ENCODE results near the gene MAP7D1.

The MAP7D1 gene

DNA sequence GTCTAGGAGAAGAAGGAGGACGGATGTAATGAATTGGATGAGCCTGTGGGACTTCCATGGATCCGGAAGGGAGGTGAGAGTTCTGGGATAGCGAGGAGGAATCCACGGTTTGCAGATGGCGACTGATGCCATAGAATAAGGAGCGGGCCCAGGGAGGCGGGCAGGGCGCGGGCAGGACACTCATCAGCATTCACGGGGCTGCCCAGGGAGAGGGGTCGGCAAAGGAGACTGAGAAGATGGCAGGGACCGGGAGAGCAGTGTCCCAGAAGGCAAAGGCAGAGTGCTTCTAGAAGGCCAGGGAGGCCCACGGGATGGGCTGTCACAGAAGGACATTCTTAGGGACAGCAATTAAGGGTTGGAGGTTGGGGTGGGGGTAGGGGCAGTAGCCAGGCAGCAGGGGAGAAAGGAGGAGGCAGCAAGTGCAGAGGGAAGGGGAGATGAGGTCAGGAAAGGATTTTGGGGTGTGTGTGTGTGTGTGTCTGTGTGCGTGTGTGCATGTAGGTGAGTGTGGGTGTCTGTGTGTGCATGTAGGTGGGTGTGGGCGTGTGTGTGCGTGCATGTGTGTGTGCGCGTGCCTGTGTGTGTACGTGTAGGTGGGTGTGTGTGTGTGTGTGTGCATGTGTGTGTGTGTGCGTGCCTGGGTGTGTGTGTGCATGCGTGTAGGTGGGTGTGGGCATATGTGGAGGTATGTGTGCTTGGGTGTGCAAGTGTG lies 29.8 kb upstream of the MAP7D1 start:
- H3K27ac ChIP-seq, result no peak overlapping the region
- DNase-seq (ENCODE audit: low read depth, low spot score), result no peak

DNA sequence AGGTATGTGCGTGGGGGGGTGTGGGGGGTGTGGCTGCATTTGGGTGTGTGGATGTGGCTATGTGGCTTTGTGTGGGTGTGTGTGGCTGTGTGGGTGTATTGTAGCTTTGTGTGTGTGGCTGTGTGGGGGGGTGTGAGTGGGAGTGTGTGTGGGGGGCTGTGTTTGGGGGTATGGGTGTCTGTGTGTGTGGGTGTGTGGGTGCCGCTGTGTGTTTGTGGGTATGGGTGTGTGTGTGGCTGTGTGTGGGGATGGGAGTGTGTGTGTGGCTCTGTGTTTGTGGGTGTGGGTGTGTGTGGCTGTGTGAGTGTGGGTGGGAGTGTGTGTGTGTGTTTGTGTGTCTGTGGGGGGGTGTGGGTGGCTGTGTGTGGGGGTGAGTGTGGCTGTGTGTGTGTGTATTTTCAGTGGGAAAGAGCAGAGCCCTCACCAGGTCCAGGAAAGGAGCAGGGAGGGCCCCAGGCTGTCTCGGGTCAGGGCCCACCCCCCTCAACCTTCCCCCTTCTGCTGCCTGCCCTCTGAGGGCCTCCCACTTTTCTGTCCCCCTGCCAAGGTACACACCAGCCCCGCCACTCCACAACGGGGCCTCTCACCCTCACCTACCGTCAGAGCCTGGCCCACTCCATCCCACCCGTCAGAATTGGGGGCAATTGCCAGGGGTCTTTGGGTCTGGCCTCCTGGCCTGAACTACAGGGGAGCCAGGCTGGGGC lies 29.0 kb upstream of the MAP7D1 start:
- H3K27ac ChIP-seq, result no peak overlapping the region
- DNase-seq (ENCODE audit: low read depth, low spot score), result no peak

DNA sequence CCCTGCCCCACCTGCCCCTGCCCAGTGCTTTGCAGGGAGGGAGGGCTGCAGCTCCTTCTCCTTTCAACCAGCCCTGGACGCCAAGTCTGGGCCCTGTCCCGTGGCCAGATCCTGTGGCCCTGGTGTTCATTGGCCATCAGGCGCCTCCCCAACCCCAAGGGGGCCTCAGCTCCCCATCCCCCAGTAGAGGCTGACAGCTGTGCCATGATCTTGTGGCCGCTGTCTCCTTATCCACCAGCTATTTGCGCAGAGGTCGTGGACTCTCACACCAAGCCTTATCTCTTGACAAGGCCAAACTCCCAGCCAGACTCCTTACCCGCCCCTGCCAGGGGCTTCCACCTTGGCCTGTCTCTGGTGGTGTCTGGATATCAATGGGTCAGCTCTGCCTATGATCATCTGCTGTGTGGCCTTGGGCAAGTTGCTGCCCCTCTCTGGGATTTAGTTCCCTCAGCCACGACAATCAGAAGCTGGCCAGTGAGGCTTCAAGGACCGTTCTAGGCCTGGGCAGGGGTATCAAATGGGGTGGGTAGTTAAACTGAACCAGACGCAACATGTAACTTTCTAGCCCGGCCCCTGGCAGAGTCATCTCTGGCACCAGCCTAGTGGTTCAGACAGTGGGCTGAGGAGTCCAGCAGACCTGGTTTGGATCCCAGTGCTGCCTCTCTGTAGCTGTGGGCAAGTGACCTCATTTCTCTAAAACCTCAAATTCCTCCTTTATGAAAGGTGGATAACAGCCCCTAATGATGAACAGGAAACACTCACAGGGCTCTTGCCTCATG lies 27.6 kb upstream of the MAP7D1 start:
- no peak overlapping the region for H3K27ac ChIP-seq
- no peak for DNase-seq (ENCODE audit: low read depth, low spot score)

DNA sequence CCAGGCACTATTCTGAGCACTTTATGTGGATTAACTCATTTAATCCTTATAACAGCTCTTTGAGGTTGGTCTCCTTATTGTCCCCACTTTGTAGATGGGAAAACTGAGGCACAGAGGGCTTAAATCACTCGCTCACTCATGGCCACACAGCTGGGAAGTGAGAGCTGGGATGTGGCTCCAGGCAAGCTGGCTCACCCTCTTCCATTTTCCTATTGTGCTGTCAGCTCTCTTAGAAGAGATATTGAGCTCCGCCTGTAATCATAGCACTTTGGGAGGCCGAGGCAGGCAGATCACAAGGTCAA lies 27.1 kb upstream of the MAP7D1 start:
- no peak for DNase-seq (ENCODE audit: low read depth, low spot score)
- no peak overlapping the region for H3K27ac ChIP-seq

DNA sequence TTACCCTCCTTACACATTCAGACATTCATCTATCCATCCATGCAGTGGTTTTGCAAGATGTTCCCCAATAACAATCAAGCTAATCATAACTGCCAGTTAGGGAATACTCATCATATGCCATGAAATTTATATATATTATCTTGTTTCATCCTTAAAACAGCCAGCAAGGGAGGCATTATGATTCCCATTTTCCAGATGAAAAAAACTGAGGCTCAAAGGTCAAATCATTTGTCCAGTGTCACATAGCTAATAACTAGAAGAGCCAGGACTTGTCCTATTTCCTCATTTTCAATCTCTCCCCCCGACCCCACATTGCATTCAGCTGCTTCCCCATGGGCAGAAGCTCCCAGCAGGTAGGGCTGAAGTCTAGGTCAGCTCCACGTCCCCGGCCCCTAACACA lies 23.9 kb upstream of the MAP7D1 start:
- no peak for DNase-seq (ENCODE audit: low read depth, low spot score)
- no peak overlapping the region for H3K27ac ChIP-seq

DNA sequence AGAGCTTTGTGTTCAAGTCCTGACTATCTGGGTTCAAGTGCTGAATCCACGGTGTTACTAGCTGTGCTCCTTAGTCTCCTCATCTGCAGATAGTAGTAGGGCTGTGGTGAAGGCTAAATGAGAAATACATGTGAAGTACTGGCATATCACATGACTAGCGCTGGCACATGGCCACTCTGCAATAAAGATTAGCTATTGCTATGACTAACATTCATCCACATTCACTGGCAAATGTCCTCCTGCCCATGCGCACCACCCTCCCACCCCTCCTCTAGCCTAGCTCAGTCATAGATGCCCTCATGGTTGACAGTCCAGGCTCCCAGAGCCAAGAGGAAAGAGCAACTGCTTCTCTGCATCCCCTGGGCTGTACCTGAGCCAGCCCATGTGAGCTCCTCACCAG lies 22.5 kb upstream of the MAP7D1 start:
- peak; percentile 78 for DNase-seq (ENCODE audit: low read depth, low spot score)
- H3K27ac ChIP-seq, result peak overlapping the region; percentile 98

DNA sequence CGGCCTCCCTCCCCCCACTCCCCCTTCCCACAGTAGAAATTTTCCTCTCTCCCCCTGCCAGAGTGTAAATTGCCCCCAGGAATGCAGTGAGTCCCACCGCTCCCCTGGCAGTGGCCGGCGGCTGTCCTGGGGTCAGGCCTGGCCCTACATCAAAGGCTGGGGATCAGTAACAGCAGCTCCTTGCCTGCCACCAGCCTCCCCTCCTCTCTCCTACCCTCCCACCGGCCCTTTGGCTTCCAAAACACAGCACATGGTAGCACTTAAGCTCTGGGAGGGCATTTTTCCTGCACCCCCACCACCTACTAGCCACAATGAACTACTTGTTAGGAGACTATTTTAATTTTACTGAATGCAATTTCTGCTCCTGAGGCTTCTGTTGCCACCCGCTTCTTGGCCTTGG lies 21.9 kb upstream of the MAP7D1 start:
- H3K27ac ChIP-seq, result peak overlapping the region; percentile 98
- no peak for DNase-seq (ENCODE audit: low read depth, low spot score)

DNA sequence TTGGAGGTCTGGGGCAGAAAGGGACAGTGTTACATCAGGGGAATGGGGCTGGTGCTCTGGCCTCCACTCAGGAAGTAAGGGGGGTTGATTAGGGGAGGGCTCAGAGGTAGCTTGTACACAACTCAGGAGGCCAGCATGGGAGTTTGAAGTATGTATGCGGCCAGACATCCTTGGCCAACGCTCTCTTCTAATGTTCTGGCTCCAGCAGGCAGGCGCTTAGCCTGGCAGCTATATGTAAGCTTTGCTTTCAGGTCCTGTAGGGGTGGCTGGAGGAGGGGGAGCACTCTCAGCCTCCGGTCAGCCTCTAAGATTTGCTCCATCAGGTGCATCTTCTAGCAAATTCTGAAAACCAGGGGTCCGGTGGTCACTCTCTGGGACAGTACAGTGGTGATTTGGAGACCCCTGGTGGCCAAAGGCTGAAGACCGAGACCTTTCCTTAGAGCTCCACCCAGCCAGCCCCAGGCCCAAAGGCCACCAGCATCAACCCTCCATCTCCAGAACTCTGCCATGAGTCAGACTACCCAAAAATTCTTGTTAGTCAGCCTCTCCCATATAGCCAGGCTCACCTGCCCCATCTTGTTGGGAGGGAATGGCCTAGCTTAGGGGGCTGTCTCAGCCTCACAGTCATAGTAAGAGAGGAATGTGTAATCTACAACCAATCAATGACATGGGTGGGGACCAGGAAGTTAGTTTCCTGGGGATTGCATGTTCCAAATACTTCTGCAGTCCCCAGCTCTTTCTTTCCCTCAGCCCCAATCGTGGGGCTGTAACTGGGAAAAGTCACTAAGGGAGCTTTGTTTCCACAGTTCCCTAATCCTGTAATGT lies 21.2 kb upstream of the MAP7D1 start:
- H3K27ac ChIP-seq, result peak overlapping the region; percentile 98

DNA sequence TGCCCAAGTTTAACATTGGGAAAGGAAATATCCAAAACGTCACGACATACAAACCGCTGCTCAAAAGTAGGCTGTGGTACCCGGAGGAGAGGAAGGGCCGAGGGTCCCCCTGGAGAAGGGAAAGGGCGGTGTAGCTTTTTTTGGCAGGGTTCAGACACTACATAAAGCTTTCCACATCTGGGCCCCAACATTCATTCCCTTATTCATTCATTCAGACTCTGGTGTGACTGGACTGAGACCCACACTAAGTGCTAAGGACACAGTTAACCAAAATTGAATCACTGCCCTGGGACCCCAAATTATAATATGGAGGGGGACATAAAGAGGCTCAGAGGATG lies 20.7 kb upstream of the MAP7D1 start:
- DNase-seq (ENCODE audit: low read depth, low spot score), result no peak
- peak overlapping the region; percentile 98 for H3K27ac ChIP-seq

More for the DNA sequence above, 21.2 kb upstream of the MAP7D1 start:
- DNase-seq (ENCODE audit: low read depth, low spot score), result peak; percentile 76

DNA sequence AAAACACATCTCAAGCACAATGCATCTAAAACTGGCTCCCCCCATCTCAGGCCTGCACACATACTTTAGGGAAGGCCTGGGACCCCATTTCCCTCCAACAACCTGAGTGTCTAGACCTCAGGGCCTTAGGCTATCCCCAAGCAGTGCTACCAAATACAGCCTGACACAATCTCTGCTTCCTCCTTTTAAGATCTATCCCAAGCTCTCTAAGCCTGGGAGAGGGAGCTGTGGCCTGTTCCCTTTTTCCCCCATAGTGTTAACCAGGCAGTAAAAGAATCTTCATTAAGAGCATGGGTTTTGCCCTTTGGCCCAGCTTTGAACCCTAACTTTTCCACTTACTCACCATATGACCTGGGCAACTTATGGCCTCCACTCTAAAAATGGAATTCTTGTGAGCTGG lies 20.2 kb upstream of the MAP7D1 start:
- no peak for DNase-seq (ENCODE audit: low read depth, low spot score)
- H3K27ac ChIP-seq, result peak overlapping the region; percentile 98

DNA sequence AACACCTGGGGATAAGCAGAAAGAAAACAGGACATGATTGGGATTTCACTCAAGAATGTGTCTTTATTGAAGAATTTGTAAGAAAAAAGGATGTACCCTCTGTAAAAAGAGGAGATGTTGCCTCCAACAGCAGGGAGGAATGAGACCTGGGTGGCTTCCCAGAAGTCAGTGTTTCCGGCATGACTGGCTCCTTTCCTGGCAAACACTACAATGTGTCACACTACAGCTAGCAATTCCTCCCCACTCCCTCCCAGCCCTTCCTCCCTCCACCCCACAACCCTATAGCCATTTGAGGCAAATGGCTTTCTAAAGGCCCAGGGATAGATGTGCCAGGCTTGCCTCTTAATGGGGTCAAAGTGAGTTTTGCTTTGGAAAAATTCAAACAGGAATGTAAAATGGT lies 19.4 kb upstream of the MAP7D1 start:
- peak overlapping the region; percentile 98 for H3K27ac ChIP-seq
- peak; percentile 33 for DNase-seq (ENCODE audit: low read depth, low spot score)

DNA sequence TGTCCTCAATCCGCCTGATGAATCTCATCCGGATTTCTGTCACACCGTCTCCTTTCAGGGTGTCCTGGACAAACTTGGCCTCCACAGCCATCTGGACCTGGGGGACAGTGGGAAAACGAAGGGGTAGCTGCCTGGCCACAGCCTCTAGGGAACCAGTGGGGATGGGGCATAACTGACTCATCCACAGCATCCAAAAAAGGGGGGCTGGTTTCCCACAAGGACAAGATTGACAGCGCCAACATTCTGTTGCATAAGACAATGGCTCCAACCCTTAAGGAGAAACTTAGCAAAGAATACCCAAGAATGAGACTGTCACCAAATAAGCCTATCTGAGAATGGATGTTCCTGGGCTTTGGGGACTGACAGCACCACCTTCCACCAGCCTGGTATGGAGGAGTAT lies 18.7 kb upstream of the MAP7D1 start:
- peak overlapping the region; percentile 98 for H3K27ac ChIP-seq
- DNase-seq (ENCODE audit: low read depth, low spot score), result no peak

DNA sequence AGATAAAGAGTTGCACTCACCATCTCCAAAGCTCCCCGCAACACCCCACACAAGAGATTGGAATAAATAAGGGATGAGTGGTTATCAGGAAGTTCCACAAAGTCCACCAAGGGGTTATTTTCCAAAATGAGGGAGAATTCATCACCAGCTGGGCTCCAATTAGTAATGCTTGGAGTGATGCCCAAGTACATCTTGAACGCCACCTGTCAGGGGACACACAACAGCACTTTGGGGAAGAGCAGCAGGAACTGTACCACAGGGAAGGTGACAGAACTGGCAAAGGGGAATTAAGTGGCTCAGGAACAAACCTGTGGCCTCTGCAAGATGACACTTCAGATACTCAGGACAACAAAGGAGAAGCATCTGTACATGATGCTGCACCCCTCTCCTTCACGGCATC lies 18.2 kb upstream of the MAP7D1 start:
- no peak for DNase-seq (ENCODE audit: low read depth, low spot score)
- peak overlapping the region; percentile 98 for H3K27ac ChIP-seq

DNA sequence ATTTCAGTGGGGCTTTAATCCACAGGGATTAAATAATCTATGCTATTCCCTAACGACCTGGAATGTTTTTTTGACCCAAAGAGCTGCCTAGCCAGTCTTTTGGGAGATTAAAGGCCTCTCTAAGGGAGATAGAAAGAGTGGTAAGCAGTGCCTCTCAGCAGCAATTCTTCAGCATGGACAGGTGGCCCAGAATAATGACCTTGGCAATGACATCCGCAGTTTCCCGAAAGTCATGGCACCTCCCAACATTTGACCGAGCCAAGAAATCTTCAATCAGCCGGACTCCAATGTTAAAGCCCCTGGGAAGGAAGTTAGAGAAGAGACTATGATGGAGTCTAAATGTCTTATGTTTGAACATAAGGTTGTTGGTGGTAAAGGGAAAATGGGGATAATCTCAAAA lies 16.4 kb upstream of the MAP7D1 start:
- DNase-seq (ENCODE audit: low read depth, low spot score), result no peak

DNA sequence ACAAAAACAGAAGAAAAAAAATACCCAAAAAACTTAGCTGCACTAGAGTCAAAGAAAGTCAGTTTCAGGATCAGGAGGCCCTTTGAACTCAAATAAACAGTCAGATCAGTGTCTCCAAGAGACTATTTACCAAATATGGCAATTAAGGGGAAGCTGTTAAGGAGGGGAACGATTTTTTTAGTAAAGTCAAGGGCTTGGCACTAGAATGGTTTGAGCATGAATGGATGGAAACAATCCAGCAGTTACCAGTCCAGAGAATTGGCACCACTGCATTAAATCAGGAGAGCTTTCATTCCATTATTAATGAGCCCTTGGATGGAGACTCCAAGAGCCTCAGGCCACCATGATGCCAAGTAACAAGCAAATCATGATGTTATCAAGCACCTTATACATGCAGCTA lies 13.8 kb upstream of the MAP7D1 start:
- DNase-seq (ENCODE audit: low read depth, low spot score), result no peak
- no peak overlapping the region for H3K27ac ChIP-seq

More for the DNA sequence above, 16.4 kb upstream of the MAP7D1 start:
- H3K27ac ChIP-seq, result no peak overlapping the region

DNA sequence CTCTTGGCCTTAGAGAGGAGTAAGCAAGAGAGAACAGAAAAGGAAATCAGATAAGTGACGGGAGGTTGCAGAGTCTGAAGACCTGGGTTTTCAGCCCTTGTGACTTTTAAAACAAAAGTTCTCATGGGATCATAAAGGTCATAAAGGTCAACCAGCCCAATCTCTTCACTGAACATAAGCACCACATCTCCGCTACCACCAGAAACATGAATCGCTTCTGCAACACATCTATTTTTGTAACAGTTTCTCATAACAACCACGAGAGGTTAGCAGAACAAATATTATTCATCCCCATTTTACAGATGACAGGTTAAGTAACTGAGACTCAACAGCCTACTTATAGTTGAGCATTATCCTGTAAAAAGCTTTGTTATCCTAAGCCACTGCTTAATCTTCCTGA lies 12.5 kb upstream of the MAP7D1 start:
- DNase-seq (ENCODE audit: low read depth, low spot score), result no peak
- H3K27ac ChIP-seq, result no peak overlapping the region

DNA sequence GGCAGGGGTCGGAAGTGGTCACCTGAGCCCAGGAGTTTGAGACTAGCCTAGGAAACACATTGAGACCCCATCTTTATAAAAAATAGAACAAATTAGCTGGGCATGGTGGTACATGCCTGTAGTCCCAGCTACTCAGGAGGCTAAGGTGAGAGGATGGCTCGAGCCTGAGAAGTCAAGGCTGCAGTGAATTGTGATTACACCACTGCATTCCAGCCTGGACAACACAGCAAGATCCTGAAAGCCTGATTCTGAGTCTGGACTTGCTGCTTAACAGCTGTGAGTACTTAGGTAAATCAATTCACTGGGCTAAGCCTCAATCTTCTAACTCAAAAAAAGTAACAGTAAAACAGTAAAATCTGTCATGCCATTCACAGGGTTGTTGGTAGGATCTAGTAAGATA lies 11.5 kb upstream of the MAP7D1 start:
- no peak overlapping the region for H3K27ac ChIP-seq
- DNase-seq (ENCODE audit: low read depth, low spot score), result no peak

DNA sequence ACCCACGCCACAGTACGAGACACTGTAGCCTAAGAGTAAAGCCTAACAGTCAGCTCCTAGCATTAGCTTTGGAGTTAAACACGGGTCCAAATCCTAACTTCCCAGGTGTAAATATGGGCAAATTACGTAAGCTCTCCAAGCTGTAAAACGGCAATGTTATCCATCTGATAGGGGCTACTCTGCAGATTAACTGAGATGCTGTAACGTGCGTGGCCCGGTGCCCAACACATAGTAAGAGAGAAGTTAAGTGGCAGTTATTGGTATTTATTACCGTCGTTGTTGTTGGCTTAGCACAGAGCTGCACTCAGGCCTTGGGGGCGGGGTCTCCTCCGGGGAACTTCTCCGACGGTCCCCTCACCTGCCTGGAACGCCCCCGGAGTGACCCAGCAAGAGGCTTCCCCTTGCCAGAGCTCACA lies 7.1 kb upstream of the MAP7D1 start:
- peak overlapping the region; percentile 100 for H3K27ac ChIP-seq
- no peak for DNase-seq (ENCODE audit: low read depth, low spot score)

DNA sequence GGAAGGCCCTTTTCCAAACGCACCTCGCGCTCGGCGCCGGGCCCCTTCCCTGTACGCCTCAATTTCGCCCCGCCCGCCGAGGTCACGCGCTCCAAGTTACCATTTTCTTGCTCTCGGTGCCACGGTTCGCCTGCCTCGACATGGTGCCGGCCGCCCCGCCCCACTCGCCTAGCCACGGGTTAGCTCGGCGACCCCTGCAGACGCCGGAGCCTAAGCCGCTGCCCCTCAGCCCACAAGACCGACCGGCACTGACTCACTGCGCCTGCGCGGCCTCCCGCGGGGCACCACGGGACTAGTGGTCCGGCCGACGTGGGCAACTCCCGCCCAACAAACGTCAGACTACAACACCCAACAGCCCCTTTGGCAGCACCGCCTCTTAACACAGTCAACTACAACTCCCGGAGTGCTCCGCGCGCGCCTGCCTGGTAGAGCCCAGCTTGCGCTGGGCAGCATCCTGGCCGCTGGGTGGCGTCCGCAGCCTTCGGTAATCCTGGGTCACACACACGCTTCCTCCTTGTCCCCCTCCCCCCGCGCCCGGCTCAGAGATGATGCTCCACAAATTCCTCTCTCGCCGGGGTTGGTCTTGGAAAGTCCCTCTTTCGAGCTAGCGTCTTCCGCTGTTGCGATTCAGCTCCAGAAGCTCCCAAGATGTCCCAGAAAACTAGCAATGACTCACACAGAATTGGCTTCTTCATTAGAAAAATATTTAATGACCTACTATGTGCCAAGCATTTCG lies 6.6 kb upstream of the MAP7D1 start, which contains the start of gene TRAPPC3:
TRAPPC3 (minus strand) TSS at position 250 of the 736 bp plus-strand sequence; CDS start at position 142, 108 bp downstream.
- peak within 1 kb of the TSS; percentile 100 for H3K27ac ChIP-seq
- DNase-seq (ENCODE audit: low read depth, low spot score), result peak; percentile 98

DNA sequence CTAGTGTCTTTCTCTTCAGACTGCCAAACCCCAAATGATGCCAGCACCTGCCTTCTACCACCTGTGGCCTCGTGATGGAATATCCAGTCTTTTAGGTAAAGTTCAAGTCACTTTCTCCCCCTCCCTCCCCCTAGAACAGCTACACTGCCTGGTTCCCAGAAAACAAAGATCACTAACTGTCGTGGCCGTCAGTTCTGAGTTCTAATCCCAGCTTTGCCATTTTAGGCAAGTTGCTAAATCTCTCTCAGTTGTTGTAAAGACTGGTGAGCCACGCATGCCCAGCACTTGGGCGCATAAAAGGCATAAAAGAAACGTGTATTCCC lies 6.0 kb upstream of the MAP7D1 start:
- H3K27ac ChIP-seq, result peak overlapping the region; percentile 100
- no peak for DNase-seq (ENCODE audit: low read depth, low spot score)
